Measurements from ENCODE around the gene EEF1AKMT3. TPM values are rescaled to one million over a fixed set of nuclear protein-coding genes. Genes with fewer than 3 reads are reported as not detected.

Gene EEF1AKMT3
- total RNA-seq, 5 donors from 2014 or later (not counting 1 experiment from before 2014, with no cell fraction given), result 2.4 to 5.1 (median 3.4) TPM

DNA sequence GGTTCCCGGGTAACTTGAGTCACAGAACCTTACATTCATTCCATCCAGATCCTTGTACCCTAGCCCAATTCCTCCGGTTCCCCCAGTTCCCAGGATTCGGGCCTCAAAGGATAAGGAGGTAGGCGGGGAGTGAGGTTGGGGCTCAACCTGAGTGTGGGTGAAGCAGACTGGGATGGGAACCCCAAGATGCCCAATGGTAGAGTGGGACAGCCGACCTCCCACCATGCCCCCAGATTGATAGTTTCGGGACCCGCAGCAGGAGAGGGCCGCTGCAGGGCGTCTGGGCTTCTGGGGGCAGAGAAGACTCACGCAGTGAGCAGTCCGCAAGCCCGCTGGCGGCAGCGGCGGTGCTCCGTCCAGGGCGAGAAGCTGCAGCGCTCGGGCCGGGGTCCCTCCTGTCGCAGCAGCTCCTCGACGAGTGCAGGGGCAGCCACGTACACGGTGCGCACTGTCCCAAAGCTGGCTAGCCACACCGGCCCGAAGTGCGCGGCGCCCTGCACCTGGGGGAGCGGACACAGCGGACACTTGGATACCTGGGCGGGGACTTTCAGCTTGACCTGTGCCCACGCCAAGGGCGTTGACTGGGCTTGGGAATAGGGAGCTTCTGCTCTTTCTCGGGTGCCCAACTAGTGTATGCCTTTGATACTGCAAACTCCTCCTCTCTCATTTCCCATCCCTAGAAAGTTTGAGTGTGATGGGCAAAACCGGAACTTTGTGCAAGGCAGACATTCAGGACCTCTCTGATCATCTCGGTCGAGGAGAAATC lies 6.5 kb upstream of the EEF1AKMT3 start:
- peak overlapping the region; percentile 65 to 68 for H3K4me3 ChIP-seq (ENCODE audit: control insufficient read depth in 1 of 2, extremely low read depth in 1 of 2, low read length in 1 of 2)
- Mint-ChIP-seq H3K9me3 (no peaks in the 10 kb centered on the region), H3K4me1 (peaks cover 23 to 36% (median 25%) of the 10 kb centered on the region in 3 donors), H3K4me3 (peak overlapping the region; percentile 79 to 86 (median 84)), H3K36me3 (peaks cover 7% of the 10 kb centered on the region), H3K27ac (no peak overlapping the region), H3K27me3 (peaks cover 16 to 36% of the 10 kb centered on the region in 2 donors)
- WGBS (ENCODE audit: insufficient coverage), result 3% methylated on average over 25 of the region's 40 CpGs
- no peak overlapping the region for H3K27ac ChIP-seq (ENCODE audit: low read length)
- DNase-seq (no peak), ATAC-seq (replicated peaks in 1 of 4) (peak; percentile 8 to 28 (median 14))
- CTCF ChIA-PET, result interaction anchor here (0.9 to 2.3 kb wide), 2 partner anchors 9 to 17 kb away, joined by 3 to 7 read pairs; partner anchors contain the start of gene TSFM (in 1 of the 2)
- POLR2A ChIA-PET, result no interaction called here
- H3K9me3 ChIP-seq, result no peaks in the 10 kb centered on the region
- H3K27me3 ChIP-seq (replicated peaks in 1 of 2; ENCODE audit: control insufficient read depth in 2 of 2, extremely low read depth in 1 of 2, insufficient read depth in 2 of 2, low read length in 1 of 2), result peaks cover 19 to 35% of the 10 kb centered on the region in 2 experiments
- peaks cover 9 to 30% of the 10 kb centered on the region in 2 experiments for H3K4me1 ChIP-seq (ENCODE audit: control insufficient read depth in 1 of 2, extremely low read depth in 1 of 2, insufficient read depth in 2 of 2, low read length in 2 of 2)
- peaks cover 5 to 6% of the 10 kb centered on the region in 2 donors for H3K36me3 ChIP-seq (ENCODE audit: control insufficient read depth in 2 of 2, extremely low read depth in 1 of 2, insufficient read depth in 1 of 2, low read length in 1 of 2)

DNA sequence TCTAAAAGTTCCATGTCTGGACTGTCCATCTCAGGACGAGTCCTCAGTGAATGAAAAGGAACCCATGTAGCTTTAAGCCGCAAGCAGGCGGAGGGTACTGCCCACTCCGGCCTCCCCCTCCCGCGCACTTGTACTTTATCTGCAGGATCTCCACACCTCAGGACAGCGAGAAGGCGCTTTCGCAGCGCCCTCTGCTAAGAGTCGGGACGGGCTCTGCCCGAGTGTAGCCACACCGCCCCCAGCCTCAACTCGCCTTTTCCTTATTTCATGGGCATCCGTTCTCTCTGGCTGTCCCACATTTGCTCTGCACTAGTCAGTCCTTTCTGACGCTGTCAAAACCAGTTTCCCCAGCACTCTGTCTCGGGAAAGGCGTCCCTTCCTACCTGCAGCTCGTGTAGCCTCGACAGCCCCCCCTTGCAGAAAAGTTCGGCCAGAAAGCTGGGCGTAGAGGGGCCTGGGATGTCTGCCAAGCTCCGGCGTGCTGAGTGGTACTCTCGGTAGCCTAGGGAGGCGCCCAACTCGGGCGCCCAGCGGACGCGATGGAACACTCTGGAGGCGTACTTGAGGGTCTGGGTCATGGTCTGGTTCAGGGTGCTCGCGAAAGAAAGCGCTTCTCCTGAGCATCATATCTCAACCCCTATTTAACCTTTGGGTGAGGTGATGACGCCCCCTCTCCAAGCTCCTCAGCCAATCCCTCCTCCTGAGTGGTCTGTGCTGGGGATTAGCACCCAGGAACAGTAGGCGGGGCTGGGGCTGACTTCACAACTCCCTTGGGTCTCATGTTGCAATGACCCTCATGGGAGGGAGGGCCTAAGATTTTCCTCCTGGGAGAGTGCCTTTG lies 5.7 kb upstream of the EEF1AKMT3 start, which contains the start of gene CYP27B1:
Gene CYP27B1 (minus strand): TSS at position 615 of the 841 bp plus-strand sequence. CDS start 37 bp downstream, at position 578.
- peak in 2 of 35 experiments; percentile 14 to 25 for DNase-seq
- ATAC-seq (replicated peaks in 1 of 4), result peak in 1 of 4 experiments; percentile 12
- peaks cover 3 to 6% of the 10 kb centered on the region in 2 donors for H3K36me3 ChIP-seq (ENCODE audit: control insufficient read depth in 2 of 2, extremely low read depth in 1 of 2, insufficient read depth in 1 of 2, low read length in 1 of 2)
- H3K9me3 ChIP-seq, result no peaks in the 10 kb centered on the region
- Mint-ChIP-seq H3K4me3 (peak within 1 kb of the TSS; percentile 79 to 86 (median 84)), H3K4me1 (peaks cover 28 to 39% (median 32%) of the 10 kb centered on the region in 3 donors), H3K27me3 (peaks cover 16 to 36% of the 10 kb centered on the region in 2 donors), H3K27ac (no peak within 1 kb of the TSS), H3K36me3 (peaks cover 7% of the 10 kb centered on the region), H3K9me3 (no peaks in the 10 kb centered on the region)
- H3K4me1 ChIP-seq (ENCODE audit: control insufficient read depth in 1 of 2, extremely low read depth in 1 of 2, insufficient read depth in 2 of 2, low read length in 2 of 2), result peaks cover 17 to 37% of the 10 kb centered on the region in 2 experiments
- H3K4me3 ChIP-seq (ENCODE audit: control insufficient read depth in 1 of 2, extremely low read depth in 1 of 2, low read length in 1 of 2), result peak within 1 kb of the TSS; percentile 65 to 68
- H3K27me3 ChIP-seq (replicated peaks in 1 of 2; ENCODE audit: control insufficient read depth in 2 of 2, extremely low read depth in 1 of 2, insufficient read depth in 2 of 2, low read length in 1 of 2), result peaks cover 19 to 35% of the 10 kb centered on the region in 2 experiments
- WGBS (ENCODE audit: insufficient coverage), result 3% methylated on average over 27 of the region's 38 CpGs
- ChIA-PET POLR2A (interaction anchor here in 1 of 2 donors (1.3 kb wide), 1 partner anchor 10 kb away, joined by 4 read pairs; no protein-coding TSS in a partner anchor), CTCF (interaction anchor here (0.6 to 2.3 kb wide), 4 partner anchors 10 to 132 kb away, joined by 3 to 7 read pairs (median 3); partner anchors contain the start of gene TSFM (in 1 of the 2))
- no peak within 1 kb of the TSS for H3K27ac ChIP-seq (ENCODE audit: low read length)

DNA sequence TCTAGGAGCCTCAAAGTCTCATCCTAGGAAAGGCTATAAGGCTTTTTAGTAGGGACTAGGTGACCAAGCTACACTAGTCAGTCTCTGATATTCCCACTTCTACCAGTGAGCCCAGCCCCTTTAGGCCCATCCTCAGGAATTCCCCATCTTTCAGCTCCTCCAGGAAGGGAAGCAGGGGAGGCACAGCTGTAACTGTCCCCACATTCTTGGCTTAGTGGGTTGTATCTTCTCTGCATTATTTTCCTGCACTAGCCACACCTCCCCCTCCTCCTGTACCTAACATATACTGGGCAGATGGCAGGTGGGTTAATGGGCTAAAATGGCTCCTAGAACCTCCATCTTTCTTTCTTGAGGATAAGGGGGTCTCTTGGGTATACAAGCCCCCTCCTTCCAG lies 5.1 kb upstream of the EEF1AKMT3 start:
- Histone ChIP-seq H3K36me3 (ENCODE audit: control insufficient read depth in 2 of 2, extremely low read depth in 1 of 2, insufficient read depth in 1 of 2, low read length in 1 of 2) (peaks cover 3 to 6% of the 10 kb centered on the region in 2 donors), H3K9me3 (no peaks in the 10 kb centered on the region), H3K27ac (ENCODE audit: low read length) (no peak overlapping the region), H3K27me3 (replicated peaks in 1 of 2; ENCODE audit: control insufficient read depth in 2 of 2, extremely low read depth in 1 of 2, insufficient read depth in 2 of 2, low read length in 1 of 2) (peaks cover 19 to 35% of the 10 kb centered on the region in 2 experiments), H3K4me1 (ENCODE audit: control insufficient read depth in 1 of 2, extremely low read depth in 1 of 2, insufficient read depth in 2 of 2, low read length in 2 of 2) (peaks cover 17 to 42% of the 10 kb centered on the region in 2 experiments), H3K4me3 (ENCODE audit: control insufficient read depth in 1 of 2, extremely low read depth in 1 of 2, low read length in 1 of 2) (no peak overlapping the region)
- peaks cover 16 to 36% of the 10 kb centered on the region in 2 donors for H3K27me3 Mint-ChIP-seq
- peaks cover 7% of the 10 kb centered on the region for H3K36me3 Mint-ChIP-seq
- H3K9me3 Mint-ChIP-seq, result no peaks in the 10 kb centered on the region
- DNase-seq (no peak), ATAC-seq (replicated peaks in 1 of 4) (no peak)
- H3K4me1 Mint-ChIP-seq, result peaks cover 31 to 43% (median 37%) of the 10 kb centered on the region in 3 donors
- no peak overlapping the region for H3K27ac Mint-ChIP-seq
- ChIA-PET CTCF (interaction anchor here (0.6 to 2.3 kb wide), 4 partner anchors 10 to 131 kb away, joined by 3 to 7 read pairs (median 3); partner anchors contain the start of gene TSFM (in 1 of the 2)), POLR2A (interaction anchor here in 1 of 2 donors (1.3 kb wide), 1 partner anchor 11 kb away, joined by 4 read pairs; no protein-coding TSS in a partner anchor)
- H3K4me3 Mint-ChIP-seq, result peak overlapping the region in 1 of 3 donors; percentile 86

DNA sequence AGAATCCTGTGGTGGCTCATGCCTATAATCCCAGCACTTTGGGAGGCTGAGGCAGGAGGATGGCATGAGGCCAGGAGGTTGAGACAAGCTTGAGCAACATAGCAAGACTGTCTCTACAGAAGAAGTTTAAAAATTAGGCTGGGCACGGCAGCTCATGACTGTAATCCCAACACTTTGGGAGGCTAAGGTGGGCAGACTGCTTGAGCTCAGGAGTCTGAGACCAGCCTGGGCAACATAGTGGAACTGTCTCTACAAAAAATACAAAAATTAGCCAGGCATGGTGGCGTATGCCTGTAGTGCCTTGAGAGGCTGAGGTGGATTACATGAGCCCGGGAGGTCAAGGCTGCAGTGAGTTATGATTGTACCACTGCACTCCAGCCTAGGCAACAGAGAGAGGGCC lies 4.5 kb upstream of the EEF1AKMT3 start:
- H3K27me3 ChIP-seq (replicated peaks in 1 of 2; ENCODE audit: control insufficient read depth in 2 of 2, extremely low read depth in 1 of 2, insufficient read depth in 2 of 2, low read length in 1 of 2), result peaks cover 19 to 35% of the 10 kb centered on the region in 2 experiments
- H3K9me3 ChIP-seq, result no peaks in the 10 kb centered on the region
- peaks cover 16 to 36% of the 10 kb centered on the region in 2 donors for H3K27me3 Mint-ChIP-seq
- no peak overlapping the region for H3K27ac ChIP-seq (ENCODE audit: low read length)
- ChIA-PET POLR2A (interaction anchor here in 1 of 2 donors (1.3 kb wide), 1 partner anchor 11 kb away, joined by 4 read pairs; no protein-coding TSS in a partner anchor), CTCF (interaction anchor here (0.8 to 2.3 kb wide), 2 partner anchors 11 to 15 kb away, joined by 3 to 7 read pairs; partner anchors contain the start of gene TSFM (in 1 of the 2))
- H3K36me3 ChIP-seq (ENCODE audit: control insufficient read depth in 2 of 2, extremely low read depth in 1 of 2, insufficient read depth in 1 of 2, low read length in 1 of 2), result peaks cover 3 to 6% of the 10 kb centered on the region in 2 donors
- 100% methylated on average over 1 of the region's 3 CpGs for WGBS (ENCODE audit: insufficient coverage)
- H3K4me3 ChIP-seq (ENCODE audit: control insufficient read depth in 1 of 2, extremely low read depth in 1 of 2, low read length in 1 of 2), result no peak overlapping the region
- no peaks in the 10 kb centered on the region for H3K9me3 Mint-ChIP-seq
- H3K4me1 ChIP-seq (ENCODE audit: control insufficient read depth in 1 of 2, extremely low read depth in 1 of 2, insufficient read depth in 2 of 2, low read length in 2 of 2), result peaks cover 18 to 47% of the 10 kb centered on the region in 2 experiments
- no peak overlapping the region for H3K27ac Mint-ChIP-seq
- no peak for ATAC-seq (replicated peaks in 1 of 4)
- H3K4me1 Mint-ChIP-seq, result peaks cover 31 to 44% (median 39%) of the 10 kb centered on the region in 3 donors
- no peak for DNase-seq
- peaks cover 7% of the 10 kb centered on the region for H3K36me3 Mint-ChIP-seq
- H3K4me3 Mint-ChIP-seq, result no peak overlapping the region

DNA sequence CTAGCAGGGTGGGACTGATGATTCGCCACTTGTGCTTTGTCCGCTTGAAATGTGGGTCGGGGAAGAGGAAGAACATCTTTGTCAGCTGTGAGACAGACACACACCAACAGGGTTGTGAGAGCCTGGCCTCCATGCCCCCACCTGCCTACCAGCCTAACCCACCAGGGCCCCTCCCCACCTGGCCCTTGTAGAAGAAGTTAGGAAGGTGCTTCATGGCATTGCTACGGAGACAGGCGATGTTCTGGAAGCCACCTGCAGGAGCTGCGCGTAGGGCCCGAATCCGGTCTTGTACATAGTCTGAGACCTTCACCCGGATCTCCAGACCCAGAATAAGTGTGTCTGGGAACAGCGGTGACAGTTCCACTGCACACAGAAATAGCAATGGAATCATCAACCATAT lies 2.8 kb upstream of the EEF1AKMT3 start:
- Histone ChIP-seq H3K9me3 (no peaks in the 10 kb centered on the region), H3K27ac (ENCODE audit: low read length) (no peak overlapping the region), H3K4me3 (ENCODE audit: control insufficient read depth in 1 of 2, extremely low read depth in 1 of 2, low read length in 1 of 2) (no peak overlapping the region), H3K4me1 (ENCODE audit: control insufficient read depth in 1 of 2, extremely low read depth in 1 of 2, insufficient read depth in 2 of 2, low read length in 2 of 2) (peaks cover 18 to 49% of the 10 kb centered on the region in 2 experiments), H3K27me3 (replicated peaks in 1 of 2; ENCODE audit: control insufficient read depth in 2 of 2, extremely low read depth in 1 of 2, insufficient read depth in 2 of 2, low read length in 1 of 2) (peaks cover 16 to 28% of the 10 kb centered on the region in 2 experiments), H3K36me3 (ENCODE audit: control insufficient read depth in 2 of 2, extremely low read depth in 1 of 2, insufficient read depth in 1 of 2, low read length in 1 of 2) (peaks cover 3 to 6% of the 10 kb centered on the region in 2 donors)
- Mint-ChIP-seq H3K36me3 (peaks cover 7% of the 10 kb centered on the region), H3K4me1 (peaks cover 30 to 40% (median 40%) of the 10 kb centered on the region in 3 donors), H3K4me3 (peak overlapping the region in 2 of 3 donors; percentile 11 to 25), H3K9me3 (no peaks in the 10 kb centered on the region), H3K27me3 (peaks cover 7 to 24% of the 10 kb centered on the region in 2 donors), H3K27ac (no peak overlapping the region)
- ChIA-PET CTCF (no interaction called here), POLR2A (no interaction called here)
- 100% methylated on average over 3 of the region's 11 CpGs for WGBS (ENCODE audit: insufficient coverage)
- DNase-seq (no peak), ATAC-seq (replicated peaks in 1 of 4) (no peak)

Measured in T-cell (primary cell).